GM18507 (cell line): Measurements from ENCODE around the gene OR14A2.
A peak's percentile ranks its signal among the peaks of the same experiment; 100 is the strongest.
"Not testable (repeated sequence)": the region's sequence is repeated elsewhere in the genome, so short reads cannot be mapped to it uniquely, and the experiment has no call there.

Experiments
- DNase-seq: peaks from one replicate; pipeline ENCODE4 v3.0.0; 2011; ENCODE audit warnings: low read depth; ENCODE audit not compliant: insufficient read length; ENCODE audit errors: extremely low spot score
- FAIRE-seq: peaks from 2 replicates; lab custom pipeline; 2011; peaks lifted over from hg19 to GRCh38; lab: Jason Lieb, UNC

Gene OR14A2

DNA sequence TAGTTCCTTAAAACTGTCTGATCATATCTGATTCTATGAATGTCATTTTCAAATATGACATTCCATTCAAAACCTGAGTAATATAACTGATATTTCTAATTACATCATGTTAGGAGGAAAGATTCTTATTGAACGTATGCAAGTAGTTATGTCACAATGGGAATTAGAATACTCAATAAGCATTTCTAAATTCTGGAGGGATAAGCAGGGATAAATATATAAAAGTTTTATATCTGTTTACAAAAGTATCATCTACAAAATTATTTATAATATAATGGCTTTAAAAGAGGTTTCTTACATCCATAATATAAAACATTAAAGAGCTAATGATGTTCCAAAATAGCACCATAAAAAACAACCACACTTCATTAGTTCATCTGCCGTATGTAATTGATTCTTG lies at the start of gene OR14A2:
OR14A2 (minus strand) TSS at position 101 of the 400 bp plus-strand sequence.
- DNase-seq (no peak), FAIRE-seq (no peak)

DNA sequence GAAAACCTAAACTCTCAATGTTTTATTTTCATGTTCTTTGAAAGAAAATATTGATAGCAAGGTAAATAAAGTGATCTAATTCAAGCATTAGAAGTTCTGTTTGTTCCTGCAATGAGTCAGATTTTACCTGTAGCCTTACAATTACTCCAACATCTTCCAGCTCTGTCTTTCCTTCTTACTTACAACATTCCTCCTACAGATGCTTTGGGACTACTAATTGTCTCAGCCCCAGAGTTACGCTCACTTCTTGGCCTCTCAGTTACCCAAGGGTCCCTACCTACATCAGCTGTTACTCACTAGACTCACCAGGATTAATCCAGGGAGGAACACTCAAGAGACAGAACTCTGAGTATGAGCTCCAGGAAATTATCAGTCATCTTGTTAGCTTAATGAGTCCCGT lies 49.6 kb upstream of the OR14A2 start:
- DNase-seq (no peak), FAIRE-seq (no peak)

DNA sequence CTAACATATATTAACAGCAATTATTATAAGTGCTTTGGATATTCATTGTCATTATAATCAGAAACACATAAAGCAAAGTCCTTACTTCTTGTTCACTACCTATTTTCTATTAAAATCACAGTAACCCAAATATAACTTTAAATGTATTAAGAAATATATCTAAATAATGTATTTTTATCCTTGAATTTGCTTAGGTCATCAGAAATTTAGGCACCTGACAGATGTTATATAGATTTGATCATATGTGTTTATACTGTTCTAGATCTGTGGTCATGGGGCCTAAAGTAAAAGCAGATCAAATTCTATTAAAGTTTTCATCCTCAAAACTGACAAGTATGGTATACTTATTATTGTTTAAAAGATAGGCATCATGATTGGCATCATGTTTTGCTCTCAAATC lies 21.7 kb upstream of the OR14A2 start:
- FAIRE-seq (no peak), DNase-seq (no peak)

DNA sequence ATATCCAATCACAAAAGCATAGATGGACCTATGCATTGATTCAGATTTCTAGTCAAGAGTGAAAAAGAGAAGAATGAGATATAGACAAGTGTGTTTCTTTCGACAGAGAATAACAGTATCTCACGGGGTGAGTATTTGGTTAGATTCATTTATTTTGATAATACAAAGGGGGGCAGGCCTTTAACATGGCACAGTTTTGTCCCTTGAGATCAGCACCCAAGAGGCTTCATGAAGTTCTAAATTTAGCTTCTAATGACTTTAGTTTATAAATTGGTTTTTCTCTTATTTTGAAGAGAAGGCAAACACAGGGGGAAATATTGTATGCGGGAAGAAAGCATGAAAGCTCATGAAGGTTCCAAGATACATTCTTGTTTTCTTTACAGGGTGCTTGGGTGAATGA lies 12.5 kb upstream of the OR14A2 start, which contains the start of gene OR1C1:
OR1C1 (minus strand) TSS at position 101 of the 400 bp plus-strand sequence. CDS start 2,150 bp downstream, outside the sequence.
- FAIRE-seq (no peak), DNase-seq (no peak)

DNA sequence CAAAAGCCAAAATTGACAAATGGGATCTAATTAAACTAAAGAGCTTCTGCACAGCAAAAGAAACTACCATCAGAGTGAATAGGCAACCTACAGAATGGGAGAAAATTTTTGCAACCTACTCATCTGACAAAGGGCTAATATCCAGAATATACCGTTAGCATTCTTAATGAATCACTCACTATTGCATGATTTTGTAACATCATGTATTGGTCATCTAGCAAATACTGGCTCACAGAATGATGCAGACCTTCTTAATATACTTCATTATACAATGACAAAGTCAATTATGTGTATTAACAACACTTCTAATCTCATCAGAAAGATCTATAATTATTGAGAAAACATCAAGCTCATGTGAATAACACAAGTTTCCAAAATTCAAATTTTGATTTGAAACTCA lies 6.4 kb upstream of the OR14A2 start:
- not testable (repeated sequence) for FAIRE-seq, DNase-seq

DNA sequence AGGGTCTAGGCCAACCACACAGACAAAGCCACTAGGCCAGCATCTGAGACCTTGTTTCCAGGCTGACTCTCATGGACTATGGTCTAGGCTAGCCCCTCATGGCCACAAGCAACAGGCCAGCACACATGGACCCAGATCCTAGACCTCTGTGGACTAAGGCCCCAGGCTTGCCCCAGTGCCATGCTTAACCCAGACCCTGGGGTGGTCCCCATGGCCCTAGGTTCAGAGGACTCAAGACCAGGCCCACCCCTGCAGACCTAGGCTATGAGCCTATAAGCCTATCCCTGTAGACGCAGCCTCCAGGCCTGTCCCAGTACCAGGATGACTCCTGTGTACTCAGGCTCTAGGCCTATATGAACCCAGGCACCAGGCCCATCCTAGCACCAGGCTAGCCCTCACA lies 1.9 kb upstream of the OR14A2 start:
- no peak for FAIRE-seq
- DNase-seq: no peak

DNA sequence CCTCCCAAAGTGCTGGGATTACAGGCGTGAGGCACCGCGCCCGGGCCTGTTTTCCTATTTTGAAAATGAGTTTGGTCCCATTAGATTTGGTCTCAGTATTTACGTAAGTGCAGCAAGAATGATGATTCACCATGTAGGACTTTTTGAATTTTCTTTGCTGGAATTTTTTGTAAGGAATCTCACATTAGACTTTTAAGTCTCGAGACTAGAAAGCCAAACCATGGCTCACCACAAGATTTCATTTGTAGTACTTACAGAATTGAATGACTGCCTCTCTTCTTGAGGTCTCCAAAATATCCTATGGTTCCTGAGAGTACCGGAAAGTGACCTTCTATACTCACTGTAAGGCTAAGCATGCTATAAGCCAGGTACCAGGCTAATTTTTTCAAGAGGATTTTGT lies 325 bp downstream of the OR14A2 start:
- no peak for FAIRE-seq
- DNase-seq: no peak

DNA sequence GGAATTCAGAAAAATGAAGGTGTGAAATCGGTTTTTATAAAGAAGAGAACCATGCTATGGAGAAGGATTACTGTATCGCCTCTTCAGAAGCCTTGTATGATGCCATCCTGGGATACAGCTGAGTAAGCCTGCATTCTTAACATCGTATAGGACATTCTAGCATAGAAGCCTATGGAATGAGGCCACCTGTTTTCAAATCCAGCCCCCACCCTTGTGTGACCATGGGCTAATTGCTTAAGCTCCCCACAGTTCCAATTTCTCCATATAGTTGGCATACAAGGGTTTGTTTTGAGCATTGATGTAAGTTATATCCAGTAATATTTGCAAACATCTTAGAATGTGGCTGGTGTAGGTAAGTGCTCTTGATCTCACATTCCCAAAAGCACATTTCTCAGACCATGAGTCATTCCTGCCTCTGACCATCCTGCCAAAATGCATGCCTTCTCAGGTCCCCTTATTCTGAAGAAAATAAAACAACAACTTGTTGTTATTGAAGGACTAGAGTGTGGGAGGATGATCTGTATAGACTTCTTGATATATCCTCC lies 1.5 kb downstream of the OR14A2 start:
- FAIRE-seq (no peak), DNase-seq (no peak)

DNA sequence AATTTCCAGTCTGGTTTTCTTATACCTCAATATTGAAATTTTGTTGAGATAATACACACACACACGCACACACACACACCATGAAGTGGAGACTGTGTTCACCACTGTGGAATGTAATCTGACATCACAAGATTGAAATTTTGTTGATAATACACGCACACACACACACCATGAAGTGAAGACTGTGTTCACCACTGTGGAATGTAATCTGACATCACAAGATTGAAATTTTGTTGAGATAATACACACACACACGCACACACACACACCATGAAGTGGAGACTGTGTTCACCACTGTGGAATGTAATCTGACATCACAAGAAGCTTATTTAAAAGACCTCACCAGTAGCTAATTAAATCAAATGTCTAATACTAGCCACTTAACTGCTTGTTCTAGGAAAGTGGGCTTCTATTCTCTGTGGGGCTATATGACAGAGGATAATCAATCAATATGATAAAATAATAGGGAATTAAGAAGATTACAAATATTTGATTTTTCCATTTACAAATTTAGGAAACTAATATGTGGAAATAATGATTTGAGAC lies 5.7 kb downstream of the OR14A2 start:
- FAIRE-seq, DNase-seq: not testable (repeated sequence)

DNA sequence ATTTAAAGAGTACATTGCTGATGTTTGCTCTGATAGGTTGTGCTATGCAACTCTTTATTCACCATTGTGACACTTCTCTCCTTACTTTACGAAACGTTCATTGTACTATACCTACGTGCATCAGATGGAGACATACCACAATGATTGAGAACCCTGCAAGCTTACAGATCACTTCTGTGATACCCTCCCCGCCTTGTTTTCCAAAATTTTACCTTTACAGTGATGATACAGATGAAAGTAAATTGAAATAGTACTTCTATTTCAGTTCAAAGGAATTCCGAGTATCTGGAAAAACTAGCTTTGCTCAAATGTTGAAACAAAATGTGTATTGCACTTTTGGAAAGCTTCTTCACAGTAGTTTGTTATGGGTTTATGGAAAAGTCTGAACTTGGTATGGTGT lies 6.2 kb downstream of the OR14A2 start:
- FAIRE-seq (no peak), DNase-seq (no peak)

DNA sequence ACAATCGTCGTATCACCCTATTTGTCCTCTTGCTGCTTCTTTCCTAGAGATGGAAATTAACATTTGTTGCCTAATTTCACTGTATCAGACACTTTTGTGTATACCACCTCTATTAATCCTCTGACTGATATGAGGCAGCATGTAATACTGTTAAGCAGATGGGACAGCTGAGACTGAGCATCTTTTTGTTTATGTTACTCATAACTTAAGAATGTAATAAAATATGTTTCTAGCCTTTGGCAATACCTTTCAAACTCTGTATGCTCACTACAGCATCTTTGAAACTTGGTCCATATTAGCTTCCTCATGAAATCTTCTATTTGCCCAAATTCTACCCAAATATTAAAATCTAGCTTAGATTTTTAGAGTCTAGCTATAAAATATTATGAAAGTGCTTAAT lies 7.2 kb downstream of the OR14A2 start:
- no peak for DNase-seq
- no peak for FAIRE-seq

DNA sequence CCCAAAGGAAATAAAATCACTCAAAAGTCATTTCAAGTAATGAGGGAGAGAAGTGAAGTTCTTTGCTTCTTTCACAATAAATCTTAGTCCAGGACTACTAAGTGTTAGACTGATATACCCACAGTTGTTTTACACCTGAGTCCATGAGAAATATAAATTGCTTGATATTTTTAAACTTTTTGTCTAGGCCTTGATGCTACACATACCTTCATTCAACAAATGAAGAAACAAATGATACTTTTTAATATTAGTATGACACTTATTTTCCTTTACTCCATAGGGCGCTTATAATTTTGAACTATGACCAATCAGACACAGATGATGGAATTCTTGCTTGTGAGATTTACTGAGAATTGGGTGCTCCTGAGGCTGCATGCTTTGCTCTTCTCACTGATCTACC lies 9.6 kb downstream of the OR14A2 start, which contains the start of gene OR14K1:
OR14K1 (plus strand) TSS at position 301 of the 400 bp plus-strand sequence; CDS start at position 301, 0 bp downstream.
- FAIRE-seq (no peak), DNase-seq (no peak)

DNA sequence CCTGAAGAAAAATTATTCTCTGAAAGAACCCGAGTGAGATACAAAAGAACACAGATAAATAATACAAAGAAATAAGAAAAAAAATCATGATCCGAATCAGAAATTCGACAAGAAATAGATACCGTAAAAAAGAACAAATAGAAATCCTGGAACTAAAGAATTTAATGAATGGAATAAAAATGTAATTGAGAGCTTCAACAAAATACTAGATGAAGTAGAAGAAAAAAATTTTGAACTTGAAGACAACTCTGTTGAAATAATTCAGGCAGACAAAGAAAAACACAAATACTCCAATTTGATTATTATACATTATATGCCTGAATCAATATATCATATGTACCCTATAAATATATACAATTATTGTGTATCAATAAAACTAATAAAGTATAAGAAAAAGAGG lies 26.7 kb downstream of the OR14A2 start:
- FAIRE-seq (no peak), DNase-seq (no peak)

DNA sequence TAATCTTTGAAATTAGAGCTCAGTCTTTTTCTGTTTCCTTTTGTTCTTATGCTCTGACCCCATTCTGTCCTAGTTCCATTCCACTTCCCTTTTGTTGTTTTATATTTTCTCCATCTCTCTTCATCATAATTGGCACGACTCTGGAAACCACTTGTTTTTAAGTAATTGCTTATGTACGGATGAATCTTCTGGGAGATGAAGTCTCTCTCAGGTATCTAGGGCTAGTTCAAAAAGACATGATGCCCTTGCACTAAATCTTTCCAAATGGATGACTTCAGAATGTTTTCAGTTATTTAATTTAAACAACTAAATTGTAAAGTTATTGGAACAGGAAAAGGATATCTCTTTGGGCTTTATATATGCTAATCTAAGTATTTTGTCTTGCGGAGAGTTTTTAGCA lies 31.4 kb downstream of the OR14A2 start, which contains the start of gene OR6F1:
OR6F1 (minus strand) TSS at position 101 of the 400 bp plus-strand sequence. CDS start 3,891 bp downstream, outside the sequence.
- no peak for DNase-seq
- no peak for FAIRE-seq

DNA sequence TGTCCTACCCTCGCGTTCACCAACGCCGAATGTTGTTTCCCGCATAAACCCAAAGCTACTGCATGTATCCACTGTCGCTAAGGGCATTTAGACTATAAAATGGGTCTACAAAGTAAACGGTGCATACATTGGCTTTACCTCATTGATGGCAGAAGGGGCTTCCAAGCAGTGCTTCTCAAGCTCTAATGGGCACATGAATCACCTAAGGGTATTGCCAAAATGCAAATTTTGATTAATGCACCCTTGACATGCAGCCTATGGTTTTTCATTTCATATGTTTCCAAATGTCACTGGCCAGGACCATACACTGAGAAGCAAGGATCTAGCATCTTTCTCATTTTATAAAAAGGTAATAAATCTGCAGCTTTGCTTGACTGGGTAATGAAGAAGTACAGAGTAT lies 34.2 kb downstream of the OR14A2 start:
- DNase-seq (no peak), FAIRE-seq (no peak)

DNA sequence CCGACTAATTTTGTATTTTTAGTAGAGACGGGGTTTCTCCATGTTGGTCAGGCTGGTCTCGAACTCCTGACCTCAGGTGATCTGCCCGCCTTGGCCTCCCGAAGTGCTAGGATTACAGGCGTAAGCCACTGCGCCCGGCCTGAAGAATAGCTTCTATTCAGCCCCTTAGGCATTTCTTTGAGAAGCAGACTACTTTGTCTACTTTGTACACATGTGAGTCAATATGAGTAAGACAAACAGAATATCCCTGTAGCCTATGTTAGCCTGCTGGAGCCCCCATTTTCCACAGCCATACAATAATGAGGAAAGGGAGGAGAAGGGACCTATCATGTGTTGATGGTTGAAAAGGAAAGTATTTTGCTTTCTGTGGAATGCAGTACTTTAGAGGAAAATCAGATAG lies 37.3 kb downstream of the OR14A2 start:
- DNase-seq, FAIRE-seq: not testable (repeated sequence)

DNA sequence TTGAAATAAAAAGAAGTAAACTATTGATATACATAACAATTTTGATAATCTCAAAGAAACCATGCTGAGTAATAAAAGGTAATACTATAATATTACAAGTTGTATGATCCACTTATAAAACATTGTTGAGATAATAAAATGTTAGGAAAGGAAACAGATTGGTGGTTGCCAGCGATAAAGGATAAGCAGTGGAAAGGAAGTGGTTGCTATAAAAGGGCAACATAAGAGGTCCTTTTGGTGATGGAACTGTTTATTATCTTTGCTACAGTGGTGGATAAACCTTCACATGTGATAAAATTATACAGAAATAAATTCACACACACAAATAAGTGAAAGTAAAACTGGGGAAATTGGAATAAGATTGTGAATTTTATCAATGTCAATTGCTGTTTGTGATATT lies 46.6 kb downstream of the OR14A2 start:
- no peak for FAIRE-seq
- DNase-seq: no peak

DNA sequence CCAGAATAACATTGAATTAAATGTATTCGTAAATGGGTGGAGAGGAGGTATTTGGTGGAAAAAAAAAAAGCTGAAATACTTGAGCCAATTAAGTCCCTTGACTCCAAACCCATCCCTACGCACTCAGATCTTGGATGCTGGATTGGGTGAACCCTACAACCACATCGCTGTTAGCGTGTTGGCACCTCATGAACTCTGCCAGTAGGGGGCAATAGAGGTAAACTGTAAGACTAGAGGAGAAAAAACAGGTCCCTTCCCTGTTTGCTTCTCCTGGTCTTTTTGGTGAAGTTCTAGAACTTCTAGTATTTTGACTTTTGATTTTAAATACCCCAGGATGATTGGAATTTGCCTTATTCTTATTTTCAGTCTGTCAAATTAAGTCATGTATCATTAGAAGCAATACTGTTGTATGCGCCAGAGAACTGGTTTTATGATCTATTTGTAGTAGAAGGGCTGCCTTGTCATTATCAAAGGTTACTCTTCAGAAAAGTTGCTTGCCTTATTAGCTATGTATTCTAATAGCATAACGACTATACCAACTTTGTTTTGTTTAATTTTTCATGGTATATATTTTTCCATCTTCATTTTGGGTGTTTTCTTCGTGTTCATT lies 66.5 kb downstream of the OR14A2 start:
- FAIRE-seq (peak; percentile 77), DNase-seq (no peak)

DNA sequence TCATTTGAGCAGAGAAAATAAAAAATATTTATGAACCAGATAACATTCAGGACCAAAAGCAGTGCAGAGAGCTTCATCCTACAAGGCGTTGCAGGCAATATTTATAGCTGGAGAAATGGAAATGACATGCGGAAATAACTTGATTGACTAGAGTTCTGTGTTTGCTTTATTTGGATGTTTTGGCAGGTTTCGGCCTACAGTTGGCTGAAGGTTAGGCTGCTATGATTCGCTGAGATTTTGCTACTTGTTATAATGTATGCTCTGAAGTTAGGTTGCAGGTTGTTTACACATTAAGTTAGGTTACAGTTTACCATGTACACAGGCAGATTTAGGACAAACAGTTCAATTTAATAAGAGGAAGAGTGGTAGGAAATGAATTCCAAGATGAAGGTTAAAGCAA lies 67.8 kb downstream of the OR14A2 start:
- FAIRE-seq (no peak), DNase-seq (no peak)

DNA sequence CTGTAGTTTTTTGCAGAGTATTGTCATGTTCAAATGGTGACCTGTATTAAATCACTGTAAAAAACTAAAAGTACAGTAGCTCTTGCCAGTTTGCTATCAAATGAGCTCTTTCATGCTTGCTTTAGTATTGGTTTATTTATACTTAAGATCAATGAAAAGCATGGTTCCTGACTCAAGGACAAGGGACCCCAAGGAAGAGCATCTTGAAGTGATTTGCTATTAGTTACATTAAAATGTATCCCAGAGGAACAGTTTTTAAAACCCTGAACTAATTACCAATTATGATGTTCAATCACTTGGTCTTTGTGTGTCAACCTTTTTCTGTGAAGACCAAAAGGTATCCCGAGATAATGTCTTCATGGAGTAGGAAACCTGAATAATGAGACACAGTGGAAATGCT lies 68.3 kb downstream of the OR14A2 start, which contains the start of gene OR13G1:
OR13G1 (minus strand) TSS at position 101 of the 400 bp plus-strand sequence. CDS start 6,698 bp downstream, outside the sequence.
- FAIRE-seq (no peak), DNase-seq (no peak)
